SW 1271 (cell line): ENCODE results near the gene MYO19.

Source experiments
- DNase-seq, 2 experiments: peaks; one replicate each; lab custom pipeline; 2025; lab: John Stamatoyannopoulos, UW

MYO19 gene

GRCh38 chr17:36534840-36535668, at the start of gene MYO19, which contains the start of gene PIGW:
MYO19 (minus strand) TSS chr17:36534868; CDS start chr17:36532538, 2,330 bp downstream.
PIGW (plus strand) TSS chr17:36534987; CDS start chr17:36537102, 2,115 bp downstream.
- peak; percentile 82 to 86 for DNase-seq

- no peak for DNase-seq
These were observed 49.1 kb upstream of the MYO19 start for GRCh38 chr17:36583787-36584186.

GRCh38 chr17:36578671-36579070, 44.0 kb upstream of the MYO19 start:
- DNase-seq, result no peak

- DNase-seq, result no peak
These were observed 42.1 kb upstream of the MYO19 start for GRCh38 chr17:36576793-36577192.

GRCh38 chr17:36575028-36575427, 40.4 kb upstream of the MYO19 start:
- no peak for DNase-seq

- DNase-seq, result no peak
These were observed 31.4 kb upstream of the MYO19 start for GRCh38 chr17:36566081-36566480.

GRCh38 chr17:36553459-36553858, 18.8 kb upstream of the MYO19 start:
- DNase-seq, result no peak

GRCh38 chr17:36550491-36551417, 16.1 kb upstream of the MYO19 start:
- no peak for DNase-seq

- no peak for DNase-seq
These were observed 13.1 kb upstream of the MYO19 start for GRCh38 chr17:36547776-36548175.

- no peak for DNase-seq
These were observed 11.9 kb upstream of the MYO19 start for GRCh38 chr17:36546418-36547093.

GRCh38 chr17:36545465-36546417, 11.1 kb upstream of the MYO19 start:
- peak; percentile 76 to 93 for DNase-seq

GRCh38 chr17:36545077-36545464, 10.4 kb upstream of the MYO19 start:
- DNase-seq, result peak; percentile 68 to 79

- peak; percentile 68 to 79 for DNase-seq
These were observed 9.8 kb upstream of the MYO19 start, which contains the start of gene GGNBP2 for GRCh38 chr17:36544307-36545076. GGNBP2 (plus strand) TSS chr17:36544919; CDS start chr17:36545725, 806 bp downstream.

GRCh38 chr17:36544044-36544306, 9.3 kb upstream of the MYO19 start:
- DNase-seq, result peak in 1 of 2 experiments; percentile 68

GRCh38 chr17:36542755-36543154, 8.1 kb upstream of the MYO19 start:
- DNase-seq, result no peak

- no peak for DNase-seq
These were observed 6.0 kb upstream of the MYO19 start for GRCh38 chr17:36540696-36541095.

- no peak for DNase-seq
These were observed 1.0 kb upstream of the MYO19 start for GRCh38 chr17:36535669-36536081.

- peak; percentile 62 to 78 for DNase-seq
These were observed 481 bp downstream of the MYO19 start for GRCh38 chr17:36533935-36534839.

GRCh38 chr17:36532435-36532975, 2.2 kb downstream of the MYO19 start:
- no peak for DNase-seq
